Measurements from ENCODE around the gene COA4. TPM values are rescaled to one million over a fixed set of nuclear protein-coding genes. Genes with fewer than 3 reads are reported as not detected.

COA4 gene
- total RNA-seq, 2 experiments from 2014 or later = 104 to 153 TPM

- Histone ChIP-seq H3K79me2 (ENCODE audit: insufficient read depth, low read depth, low read length) (peaks cover 42% of the 10 kb centered on the region), H3K27ac (ENCODE audit: low read depth, low read length, poor library complexity, severe bottlenecking) (no peak overlapping the region), H3K4me2 (ENCODE audit: low read length) (no peak overlapping the region), H3K4me3 (ENCODE audit: low read depth, low read length, poor library complexity, severe bottlenecking) (no peak overlapping the region), H3K36me3 (ENCODE audit: insufficient read depth, low read length) (peaks cover 23% of the 10 kb centered on the region), H2AFZ (ENCODE audit: low read length) (no peak overlapping the region), H3K4me1 (ENCODE audit: insufficient read depth, low read length, poor library complexity, severe bottlenecking) (peaks cover 26% of the 10 kb centered on the region), H3K9me3 (ENCODE audit: low read length) (no peaks in the 10 kb centered on the region), H3K9me2 (ENCODE audit: insufficient read depth, low read length) (no peaks in the 10 kb centered on the region), H4K20me1 (ENCODE audit: insufficient read depth, low read length) (no peaks in the 10 kb centered on the region)
- ChIA-PET POLR2A (interaction anchor here (2.2 kb wide), 1 partner anchor 13 kb away, joined by 10 read pairs; no protein-coding TSS in a partner anchor), CTCF (ENCODE audit: unreplicated experiment) (no interaction called here)
- no peak for DNase-seq (ENCODE audit: low spot score)
- no TSS peak for BruUV-seq (replicated peaks)
- TF ChIP-seq CTCF (conservative IDR thresholded peaks at IDR 0.05; ENCODE audit: low read length) = no peak
- TF ChIP-seq EZH2phosphoT487 (IDR thresholded peaks at IDR 0.05; ENCODE audit: borderline replicate concordance, low read depth, low read length) = no peak
- intact Hi-C loops (cut with micrococcal nuclease; ENCODE audit: unreplicated experiment) = no loop called here
These were observed 2.1 kb upstream of the COA4 start for GRCh38 chr11:73878771-73879170.

- H3K9me3 ChIP-seq (ENCODE audit: low read length) = no peaks in the 10 kb centered on the region
- peak overlapping the region; percentile 92 for H3K27ac ChIP-seq (ENCODE audit: low read depth, low read length, poor library complexity, severe bottlenecking)
- no peaks in the 10 kb centered on the region for H4K20me1 ChIP-seq (ENCODE audit: insufficient read depth, low read length)
- peaks cover 50% of the 10 kb centered on the region for H3K36me3 ChIP-seq (ENCODE audit: insufficient read depth, low read length)
- TSS peak; percentile 85 for BruUV-seq (replicated peaks)
- H3K79me2 ChIP-seq (ENCODE audit: insufficient read depth, low read depth, low read length) = peaks cover 48% of the 10 kb centered on the region
- peak overlapping the region; percentile 94 for H3K4me2 ChIP-seq (ENCODE audit: low read length)
- intact Hi-C loops (cut with micrococcal nuclease; ENCODE audit: unreplicated experiment) = loop anchor here (1.0 to 2.0 kb wide), 2 partner anchors 87 to 115 kb away; partner anchors contain the start of gene RAB6A
- H3K4me3 ChIP-seq (ENCODE audit: low read depth, low read length, poor library complexity, severe bottlenecking) = peak overlapping the region; percentile 95
- CTCF ChIA-PET (ENCODE audit: unreplicated experiment) = no interaction called here
- peaks cover 26% of the 10 kb centered on the region for H3K4me1 ChIP-seq (ENCODE audit: insufficient read depth, low read length, poor library complexity, severe bottlenecking)
- DNase-seq (ENCODE audit: low spot score) = peak; percentile 14
- POLR2A ChIA-PET = no interaction called here
- H2AFZ ChIP-seq (ENCODE audit: low read length) = peak overlapping the region; percentile 49; the same call in 1 of the 2 replicates
- no peaks in the 10 kb centered on the region for H3K9me2 ChIP-seq (ENCODE audit: insufficient read depth, low read length)
- TF ChIP-seq EZH2phosphoT487 (IDR thresholded peaks at IDR 0.05; ENCODE audit: borderline replicate concordance, low read depth, low read length) (no peak), CTCF (conservative IDR thresholded peaks at IDR 0.05; ENCODE audit: low read length) (no peak)
These were observed 806 bp downstream of the COA4 start for GRCh38 chr11:73875840-73876239.

- Histone ChIP-seq H3K9me2 (ENCODE audit: insufficient read depth, low read length) (no peaks in the 10 kb centered on the region), H3K4me2 (ENCODE audit: low read length) (peak overlapping the region; percentile 94), H4K20me1 (ENCODE audit: insufficient read depth, low read length) (no peaks in the 10 kb centered on the region), H3K27ac (ENCODE audit: low read depth, low read length, poor library complexity, severe bottlenecking) (peak overlapping the region; percentile 92), H3K79me2 (ENCODE audit: insufficient read depth, low read depth, low read length) (peaks cover 48% of the 10 kb centered on the region), H3K36me3 (ENCODE audit: insufficient read depth, low read length) (peaks cover 55% of the 10 kb centered on the region), H3K4me3 (ENCODE audit: low read depth, low read length, poor library complexity, severe bottlenecking) (peak overlapping the region; percentile 95), H3K4me1 (ENCODE audit: insufficient read depth, low read length, poor library complexity, severe bottlenecking) (peaks cover 26% of the 10 kb centered on the region), H2AFZ (ENCODE audit: low read length) (no peak overlapping the region), H3K9me3 (ENCODE audit: low read length) (no peaks in the 10 kb centered on the region)
- ChIA-PET CTCF (ENCODE audit: unreplicated experiment) (no interaction called here), POLR2A (no interaction called here)
- BruUV-seq (replicated peaks) = no TSS peak
- no peak for TF ChIP-seq EZH2phosphoT487 (IDR thresholded peaks at IDR 0.05; ENCODE audit: borderline replicate concordance, low read depth, low read length)
- TF ChIP-seq CTCF (conservative IDR thresholded peaks at IDR 0.05; ENCODE audit: low read length) = no peak
- DNase-seq (ENCODE audit: low spot score) = no peak
- intact Hi-C loops (cut with micrococcal nuclease; ENCODE audit: unreplicated experiment) = no loop called here
These were observed 1.3 kb downstream of the COA4 start for GRCh38 chr11:73875380-73875779.

Data from OCI-LY7 (cell line).